IPS-NIHi11 (cell line): ENCODE measurements around the gene C11orf21.

ENCODE experiments used
- DNase-seq: peaks from one replicate; pipeline ENCODE4 v3.0.0; 2012; ENCODE audit warnings: mixed read lengths, low spot score

C11orf21 gene

DNA sequence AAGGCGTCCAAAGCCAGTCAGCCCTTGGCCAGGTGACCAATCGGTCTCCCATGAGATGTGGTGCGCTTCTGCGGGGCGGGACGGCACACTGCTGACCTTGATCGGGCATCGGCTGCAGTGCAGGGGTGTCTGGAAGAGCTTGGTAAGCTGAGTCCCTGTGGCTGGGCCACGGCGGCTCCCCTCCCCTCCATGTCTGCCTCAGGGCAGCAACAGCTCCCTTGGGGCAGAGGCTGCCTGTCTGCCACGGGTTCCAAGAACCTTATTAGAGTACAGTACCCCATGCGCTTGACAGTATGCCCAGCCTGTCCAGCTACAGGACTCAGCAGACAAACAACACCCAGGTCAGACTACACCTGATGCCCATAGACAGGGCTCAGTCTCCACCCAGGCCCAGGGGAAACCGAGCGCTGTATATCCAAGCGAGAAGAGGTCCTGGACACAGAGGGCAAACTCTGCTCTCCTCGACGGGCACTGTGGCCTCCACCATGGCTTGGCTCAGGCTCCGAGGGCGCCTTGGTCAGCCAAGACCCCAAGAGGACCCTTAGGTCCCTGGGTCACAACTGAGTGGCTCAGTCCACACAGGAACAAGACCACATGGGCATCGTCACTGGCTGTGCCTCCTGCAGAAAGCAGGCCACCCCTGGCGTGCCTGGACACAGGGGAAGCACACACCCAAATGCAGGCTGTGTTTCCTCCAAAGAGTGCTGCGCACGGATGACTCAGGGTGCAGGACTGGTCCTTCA is 19.0 kb upstream of the C11orf21 start:
- no peak for DNase-seq

DNA sequence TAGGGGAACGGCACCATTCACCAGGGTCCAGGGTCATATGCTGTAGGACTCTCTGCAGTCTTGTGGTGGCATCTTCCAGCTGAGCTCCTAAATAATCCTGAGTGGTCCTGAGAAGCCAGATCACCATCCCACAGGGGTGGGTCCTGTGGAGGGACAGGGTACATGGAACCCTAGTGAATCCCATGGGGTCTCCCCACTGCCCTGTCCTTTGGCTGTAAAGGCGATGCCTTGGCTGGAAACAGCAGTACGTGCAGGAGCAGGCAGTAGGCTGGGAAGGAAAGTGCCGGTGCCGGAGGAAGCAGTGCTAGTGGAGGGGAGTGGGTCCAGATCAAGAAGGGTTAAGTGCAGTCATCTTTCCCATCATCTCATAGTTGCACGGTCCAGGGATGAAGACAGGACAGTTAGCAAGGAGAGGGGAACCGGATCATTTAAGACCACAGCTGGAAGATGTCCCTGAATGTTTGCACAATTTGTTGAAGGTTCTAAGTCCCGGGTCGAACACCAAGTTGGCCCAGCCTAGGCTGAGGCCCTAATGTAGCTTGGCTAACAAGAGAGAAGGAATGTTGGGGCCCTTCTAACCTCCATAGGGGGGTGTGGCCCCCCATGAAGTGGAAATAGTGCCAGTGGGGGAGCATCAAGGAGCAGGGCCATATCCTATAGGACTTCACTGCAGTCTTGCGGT is 18.2 kb upstream of the C11orf21 start:
- no peak for DNase-seq

DNA sequence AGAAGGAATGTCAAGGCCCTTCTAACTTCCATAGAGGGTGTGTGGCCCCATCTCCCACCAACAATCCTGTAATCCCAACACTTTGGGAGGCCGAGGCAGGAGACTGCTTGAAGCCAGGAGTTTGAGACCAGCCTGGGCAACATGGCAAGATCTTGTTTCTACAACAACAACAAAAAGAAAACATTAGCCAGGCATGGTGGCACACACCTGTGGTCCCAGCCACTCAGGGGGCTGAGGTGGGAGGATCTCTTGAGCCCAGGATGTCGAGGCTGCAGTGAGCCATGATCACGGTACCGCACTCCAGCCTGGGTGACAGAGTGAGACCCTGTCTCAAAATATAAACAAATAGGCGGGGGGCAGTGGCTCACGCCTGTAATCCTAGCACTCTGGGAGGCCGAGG is 17.0 kb upstream of the C11orf21 start:
- DNase-seq = no peak

DNA sequence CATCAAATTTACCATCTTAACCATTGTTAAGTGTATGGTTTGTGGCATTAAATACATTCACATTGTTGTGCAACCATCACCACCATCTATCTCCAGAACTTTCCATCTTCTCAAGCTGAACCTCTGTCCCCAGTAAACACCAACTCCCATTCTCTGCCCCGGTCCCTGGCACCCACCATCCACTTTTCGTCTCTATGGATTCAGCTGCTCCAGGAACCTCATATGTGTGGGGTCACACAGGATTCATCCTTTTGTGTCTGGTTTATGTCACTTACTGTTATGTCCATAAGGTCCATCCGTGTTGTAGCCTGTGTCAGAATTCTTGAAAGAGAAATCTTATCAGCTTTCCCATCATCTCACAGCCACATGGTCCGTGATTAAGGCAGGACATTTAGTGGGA is 16.4 kb upstream of the C11orf21 start:
- DNase-seq = no peak

DNA sequence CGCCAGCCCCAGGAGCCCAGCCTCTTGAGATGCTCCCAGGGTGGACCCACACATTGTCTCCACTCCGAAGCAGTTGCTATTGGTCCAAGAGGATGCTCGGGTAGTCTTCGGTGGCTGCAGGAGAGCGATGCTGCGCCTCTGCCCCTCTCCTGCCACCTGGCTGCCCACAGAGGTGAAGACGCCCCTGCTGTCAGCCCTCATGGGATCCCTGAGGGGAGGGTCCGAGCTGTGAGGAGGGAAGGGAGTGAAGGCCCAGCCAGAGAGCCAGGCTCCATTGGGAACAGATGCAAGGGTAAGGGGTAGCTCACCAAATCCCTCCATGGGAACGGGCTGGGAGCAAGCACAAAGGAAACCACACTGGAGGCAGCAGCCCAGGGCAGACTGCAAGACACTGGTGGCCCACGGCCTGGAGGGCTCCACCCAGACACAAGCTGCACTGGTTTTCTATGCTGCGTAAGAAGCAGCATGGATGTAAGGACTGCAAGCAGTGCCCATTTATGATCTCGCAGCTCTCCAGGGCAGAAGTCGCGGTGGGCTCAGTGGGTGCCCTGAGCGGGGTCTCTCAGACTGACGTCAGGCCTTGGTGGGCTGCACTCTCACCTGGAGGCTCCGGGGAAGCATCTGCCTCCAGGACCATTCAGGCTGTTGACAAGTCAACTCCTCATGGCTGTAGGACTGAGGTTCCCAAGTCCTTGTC is 15.8 kb upstream of the C11orf21 start:
- no peak for DNase-seq

DNA sequence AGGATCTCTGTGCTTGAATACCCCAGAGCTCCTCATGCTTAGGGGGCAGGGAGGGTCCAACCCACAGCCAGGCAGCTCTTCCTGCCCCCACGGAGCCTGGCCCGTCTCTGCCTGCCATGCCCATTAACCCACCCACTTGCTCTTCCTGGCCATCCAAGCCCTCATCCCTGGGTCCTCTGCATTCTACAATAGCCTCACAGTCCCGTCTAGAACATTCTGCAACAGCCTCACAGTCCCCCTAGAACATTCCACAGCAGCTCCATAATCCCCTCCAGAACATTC is 15.2 kb upstream of the C11orf21 start:
- DNase-seq = no peak

DNA sequence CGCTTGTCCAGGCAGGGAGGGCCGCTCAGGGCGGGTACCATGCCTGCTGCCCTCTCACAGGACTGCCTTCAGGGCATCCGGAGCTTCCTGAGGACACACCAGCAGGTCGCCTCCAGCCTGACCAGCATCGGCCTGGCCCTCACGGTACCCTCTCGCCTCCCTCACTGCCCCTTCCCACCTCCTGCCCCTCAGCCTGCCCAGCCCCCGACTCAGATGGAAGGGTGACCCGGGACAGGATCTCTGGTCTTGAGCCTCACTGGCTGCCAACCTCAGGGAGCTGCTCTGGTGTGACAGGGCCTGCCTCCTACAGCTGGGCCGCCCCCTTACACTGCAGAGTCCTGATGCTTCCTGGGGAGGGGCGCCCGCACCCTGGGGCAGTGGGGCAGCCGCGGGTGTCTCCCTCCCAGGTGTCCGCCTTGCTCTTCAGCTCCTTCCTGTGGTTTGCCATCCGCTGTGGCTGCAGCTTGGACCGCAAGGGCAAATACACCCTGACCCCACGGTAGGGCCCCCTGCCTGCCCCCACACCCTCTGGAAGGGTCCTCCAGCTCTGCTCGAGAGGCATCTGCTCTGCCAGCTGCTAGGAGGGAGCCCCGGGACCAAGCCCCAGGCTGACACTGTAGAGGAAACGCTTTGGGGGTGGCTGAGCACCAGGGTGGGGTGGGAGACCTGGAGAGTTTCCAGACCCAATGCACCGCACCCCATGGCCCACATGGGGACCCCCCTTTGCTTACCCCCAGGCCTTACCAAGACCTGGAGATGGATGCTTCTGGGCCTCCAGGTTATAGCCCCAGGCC is 14.6 kb upstream of the C11orf21 start:
- DNase-seq = no peak

DNA sequence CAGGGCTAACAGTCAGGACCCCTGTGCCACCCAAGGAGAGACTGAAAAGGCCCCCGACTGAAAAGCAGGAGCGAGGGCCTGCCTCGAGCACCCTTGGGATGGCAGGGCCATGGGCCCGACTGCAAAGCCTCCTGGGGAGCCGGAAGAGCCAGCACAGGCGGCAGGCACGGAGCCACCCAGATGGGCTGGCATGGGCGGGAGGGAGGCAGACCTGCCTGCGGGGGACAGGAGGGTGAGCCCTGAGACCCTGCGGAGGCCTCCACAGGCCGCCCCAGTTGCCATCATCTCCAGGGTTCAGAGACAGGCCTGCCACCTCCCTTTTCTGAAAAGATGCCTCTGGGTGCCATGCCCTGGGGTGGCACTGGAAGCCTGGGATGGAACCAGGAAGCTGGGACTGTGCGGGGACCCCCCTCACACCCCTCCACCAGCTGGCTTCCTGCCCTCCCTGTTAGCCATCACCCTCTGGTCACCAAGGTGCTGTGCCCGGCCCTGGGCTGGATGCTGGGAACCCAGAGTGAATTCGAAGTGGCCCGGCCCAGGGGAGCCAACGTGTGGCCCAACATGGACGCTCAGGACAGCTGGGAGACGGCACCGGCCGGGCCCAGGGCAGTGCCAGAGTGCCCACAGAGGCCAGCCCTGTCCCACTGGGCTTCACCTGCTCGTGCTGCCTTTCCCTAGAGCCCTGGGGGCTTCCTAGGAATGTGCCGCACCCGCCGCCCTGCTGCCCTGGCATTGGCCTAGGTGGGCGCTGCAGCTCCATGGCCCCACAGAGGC is 13.9 kb upstream of the C11orf21 start:
- DNase-seq = no peak

DNA sequence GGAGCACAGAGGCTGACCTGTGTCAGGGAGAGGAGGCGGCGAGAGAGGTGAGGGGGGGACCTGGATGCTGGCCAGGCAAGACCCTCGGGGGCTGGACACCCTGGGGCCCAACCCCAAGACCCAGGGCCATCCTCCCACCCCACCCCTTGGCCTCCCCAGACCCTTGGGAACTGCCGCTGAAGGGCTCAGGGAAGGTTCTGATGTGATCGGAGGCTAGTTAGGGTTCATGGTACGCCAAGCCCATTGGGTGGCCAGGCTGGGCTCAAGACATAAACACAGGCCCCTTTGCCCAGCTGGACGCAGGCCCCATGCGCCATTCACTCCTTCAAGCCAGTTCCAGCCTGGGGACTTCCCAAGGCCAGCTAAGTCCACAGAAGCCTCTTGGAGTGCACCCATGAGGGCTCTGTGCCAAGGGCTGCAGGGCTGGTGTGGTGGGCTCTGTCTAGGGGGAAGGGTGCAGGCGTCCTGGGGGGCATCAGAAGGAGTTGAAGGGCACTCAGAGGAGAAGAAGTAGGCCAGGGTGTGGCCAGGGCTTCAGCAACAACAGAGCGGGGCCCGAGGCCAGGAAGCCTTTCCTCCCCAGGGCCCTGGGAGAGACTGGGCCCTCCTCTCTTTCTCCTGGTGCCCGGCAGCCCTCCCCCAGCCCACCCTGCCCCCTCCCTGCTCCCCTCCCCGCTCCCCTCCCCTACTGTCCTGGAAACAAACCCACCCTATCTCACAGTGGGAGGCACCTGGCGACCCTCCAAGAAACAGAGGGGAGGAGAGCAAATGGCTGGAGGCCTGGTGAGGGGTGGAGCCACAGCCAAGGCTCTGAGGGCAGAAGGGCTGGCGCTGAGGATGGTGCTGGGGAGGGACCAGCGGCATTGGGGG is 13.0 kb upstream of the C11orf21 start:
- no peak for DNase-seq

DNA sequence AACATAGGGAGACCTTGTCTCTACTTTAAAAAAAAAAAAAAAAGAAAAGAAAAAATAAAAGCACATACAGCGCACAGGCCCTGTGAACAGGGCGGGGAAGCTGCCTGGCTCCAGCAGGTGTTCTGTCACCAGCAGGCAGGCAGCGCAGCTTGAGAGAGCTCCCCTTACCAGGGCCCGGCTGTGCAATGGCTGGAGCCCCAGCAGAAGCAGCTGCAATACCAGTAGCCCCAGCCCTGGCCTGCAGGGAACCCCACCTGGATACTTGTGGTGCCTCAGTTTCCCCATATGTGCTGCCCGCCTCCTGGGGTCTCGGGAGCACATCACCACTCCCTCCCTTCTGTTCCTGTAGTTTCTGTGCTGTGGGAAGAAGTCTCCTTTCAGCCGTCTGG is 12.4 kb upstream of the C11orf21 start:
- no peak for DNase-seq

DNA sequence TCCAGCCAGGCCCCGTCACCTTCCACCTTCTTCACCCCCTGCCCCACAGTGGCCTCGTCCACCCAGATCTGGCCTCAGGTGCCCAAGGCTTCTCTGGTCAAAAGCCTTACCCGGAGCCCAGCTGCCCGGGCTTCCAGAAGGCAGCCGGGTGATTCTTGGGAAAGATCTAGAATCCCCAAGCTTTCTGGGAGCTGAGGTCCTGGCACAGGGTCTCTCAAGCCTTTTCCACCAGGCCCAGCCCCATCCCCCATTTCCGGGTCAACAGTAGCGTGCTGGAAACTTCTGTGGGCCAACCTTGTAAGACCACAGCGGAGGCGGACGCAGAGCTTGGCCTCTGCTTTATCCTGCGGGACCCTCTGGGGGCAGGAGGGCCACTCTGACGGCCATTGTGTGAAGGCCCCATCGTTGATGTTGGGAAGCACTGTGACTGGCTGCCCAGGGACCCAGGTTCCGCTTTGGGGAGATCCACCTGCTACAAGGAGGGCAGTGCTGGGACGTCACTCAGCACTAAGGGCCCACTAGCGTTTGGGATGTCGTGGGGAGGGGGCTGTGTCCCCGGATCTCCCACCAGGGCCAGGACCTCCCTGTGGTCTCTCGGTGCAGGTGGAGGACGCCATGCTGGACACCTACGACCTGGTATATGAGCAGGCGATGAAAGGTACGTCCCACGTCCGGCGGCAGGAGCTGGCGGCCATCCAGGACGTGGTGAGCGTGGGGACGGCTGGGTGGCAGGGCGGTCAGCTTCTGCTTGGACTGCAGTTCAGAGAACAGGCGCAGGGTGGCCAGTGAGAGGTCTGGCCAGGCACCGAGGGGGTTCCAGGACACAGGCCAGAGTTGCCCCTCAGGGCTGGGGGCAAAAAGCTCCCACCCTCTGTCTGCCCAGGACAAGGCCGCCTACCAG is 11.6 kb upstream of the C11orf21 start:
- DNase-seq = no peak

DNA sequence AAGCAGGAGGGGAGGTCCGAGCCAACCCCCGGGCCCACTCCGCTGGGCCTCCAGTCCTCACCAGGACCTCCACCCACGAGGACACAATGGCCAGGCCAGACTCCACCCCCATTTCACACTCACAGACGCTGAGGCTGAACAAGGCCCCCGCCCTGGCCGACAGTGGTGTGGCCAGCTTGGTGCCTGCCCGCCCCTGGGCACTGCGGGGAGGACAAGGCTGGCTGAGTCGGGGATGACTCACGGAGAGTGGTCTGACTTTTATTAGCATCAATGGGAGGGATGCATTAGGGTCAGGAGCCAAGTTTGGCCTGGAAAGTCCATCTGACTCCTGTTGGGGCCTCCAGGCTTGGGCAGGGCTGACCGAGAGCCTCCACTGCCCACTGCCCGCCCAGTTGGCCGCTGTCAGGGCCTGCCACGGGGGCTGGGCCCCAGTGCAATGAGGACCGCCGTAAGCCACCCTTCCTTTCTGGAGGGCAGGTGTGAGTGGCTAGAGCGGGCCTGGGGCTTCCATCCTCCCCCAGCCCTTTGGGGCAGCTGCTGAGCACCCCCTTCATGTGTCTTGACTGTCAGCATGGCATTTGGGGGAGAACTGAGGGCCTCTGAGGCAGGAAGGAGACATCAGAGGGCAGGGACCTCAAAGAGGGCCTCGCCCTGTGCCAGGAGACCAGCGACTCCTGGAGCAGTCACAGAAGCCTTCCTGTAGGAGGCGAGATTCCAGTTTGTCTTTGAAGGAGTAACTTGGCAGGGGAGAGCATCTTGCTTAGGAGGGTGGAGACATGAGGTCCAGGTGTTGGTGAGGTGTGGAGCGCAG is 10.7 kb upstream of the C11orf21 start:
- no peak for DNase-seq

DNA sequence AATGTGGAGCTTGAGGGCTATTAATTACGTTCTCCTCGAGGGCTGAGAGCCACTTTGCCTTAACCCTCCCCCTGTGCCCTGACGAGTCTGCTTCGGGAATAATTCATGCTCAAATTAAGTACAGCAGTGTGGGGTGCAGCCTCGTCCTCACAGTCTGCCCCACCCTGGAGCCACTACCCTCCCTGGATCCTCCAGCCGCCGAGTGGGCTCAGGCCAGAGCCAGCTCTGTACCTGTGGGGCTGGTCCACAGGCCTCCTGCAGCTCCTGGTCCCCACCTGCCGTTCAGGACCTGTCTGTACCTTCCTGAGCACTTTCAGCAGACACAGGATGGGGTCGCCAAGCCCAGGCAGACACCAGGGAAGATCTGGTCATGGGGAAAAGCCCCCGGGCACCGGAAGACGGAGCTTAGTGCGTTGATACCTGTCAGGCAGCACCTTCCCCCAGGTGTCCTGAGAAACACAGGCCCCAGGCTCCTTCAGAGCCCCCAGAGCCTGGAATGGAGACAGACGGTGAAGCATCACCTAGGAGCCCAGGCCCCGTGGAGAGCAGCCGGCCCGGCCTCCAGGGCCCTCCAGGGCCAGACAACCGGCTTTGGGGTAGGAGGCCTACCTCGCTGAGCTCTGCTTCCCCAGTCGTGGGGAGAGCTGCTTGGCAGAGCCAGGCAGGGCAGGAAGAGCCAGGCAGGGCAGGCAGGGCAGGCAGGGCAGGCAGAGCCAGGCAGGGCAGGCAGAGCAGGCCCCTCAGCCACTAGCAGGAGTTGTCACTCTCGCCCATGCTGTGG is 9.8 kb upstream of the C11orf21 start:
- no peak for DNase-seq

DNA sequence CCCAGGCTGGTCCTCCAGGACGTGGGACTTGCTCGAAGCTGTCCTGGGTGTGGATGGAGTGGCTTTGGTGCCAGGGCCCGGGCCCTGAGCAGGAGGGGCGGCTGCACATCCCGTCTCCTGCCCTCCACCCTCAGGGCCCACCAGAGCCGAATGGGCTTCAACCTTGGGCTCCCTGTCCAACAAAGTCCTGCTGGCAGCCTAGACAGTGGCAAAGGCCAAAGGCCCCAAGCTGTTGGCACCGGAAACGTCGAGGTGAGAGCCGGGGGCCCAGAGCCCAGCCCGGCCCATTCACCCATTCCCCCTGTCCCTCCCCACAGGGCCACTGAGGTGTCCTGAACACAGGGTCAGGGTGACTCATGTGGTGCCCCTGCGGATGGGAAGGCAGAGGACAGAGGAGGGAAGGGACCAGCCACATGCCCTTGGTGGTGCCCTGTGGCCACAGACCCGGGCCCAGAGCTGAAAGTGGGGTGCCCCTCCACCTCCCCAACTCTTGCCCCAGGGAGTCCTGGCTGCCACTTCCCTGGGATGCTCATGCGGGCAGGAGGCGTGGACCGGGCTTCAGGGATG is 9.2 kb upstream of the C11orf21 start:
- DNase-seq = no peak

DNA sequence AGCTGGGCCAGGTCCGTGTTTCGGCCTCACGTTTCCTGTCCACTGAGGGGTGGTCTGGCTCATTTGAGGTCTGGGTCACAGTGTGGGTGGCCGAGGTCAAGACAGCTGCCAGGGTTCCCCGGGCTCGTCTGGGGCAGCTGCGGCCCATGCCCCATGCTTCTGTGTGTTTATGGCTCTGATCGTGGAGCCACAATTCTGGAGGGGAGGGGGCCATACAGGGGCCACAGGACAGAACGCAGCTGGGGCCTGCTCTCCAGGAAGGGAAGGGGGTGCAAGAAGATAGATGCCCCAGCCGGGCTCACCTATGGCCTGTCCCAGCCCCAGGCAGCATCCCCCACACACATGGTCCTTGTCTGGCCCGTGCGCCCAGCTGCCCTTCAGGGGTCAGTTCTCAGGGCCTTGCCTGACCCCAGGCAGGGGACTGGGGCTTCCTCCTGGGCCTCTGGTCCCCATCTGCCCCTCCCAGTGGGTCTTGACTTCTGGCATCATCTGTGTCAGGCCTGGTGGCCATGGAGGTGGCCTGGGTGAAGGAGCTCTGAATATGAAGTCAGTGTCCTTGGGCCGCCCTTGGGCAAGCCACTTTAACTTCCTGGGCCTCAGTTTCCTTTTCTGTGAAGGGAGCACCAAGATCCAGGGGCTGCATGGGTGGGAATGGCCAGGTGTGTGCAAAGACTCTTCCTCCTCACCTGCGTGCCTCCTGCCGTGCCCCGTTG is 8.5 kb upstream of the C11orf21 start:
- no peak for DNase-seq

DNA sequence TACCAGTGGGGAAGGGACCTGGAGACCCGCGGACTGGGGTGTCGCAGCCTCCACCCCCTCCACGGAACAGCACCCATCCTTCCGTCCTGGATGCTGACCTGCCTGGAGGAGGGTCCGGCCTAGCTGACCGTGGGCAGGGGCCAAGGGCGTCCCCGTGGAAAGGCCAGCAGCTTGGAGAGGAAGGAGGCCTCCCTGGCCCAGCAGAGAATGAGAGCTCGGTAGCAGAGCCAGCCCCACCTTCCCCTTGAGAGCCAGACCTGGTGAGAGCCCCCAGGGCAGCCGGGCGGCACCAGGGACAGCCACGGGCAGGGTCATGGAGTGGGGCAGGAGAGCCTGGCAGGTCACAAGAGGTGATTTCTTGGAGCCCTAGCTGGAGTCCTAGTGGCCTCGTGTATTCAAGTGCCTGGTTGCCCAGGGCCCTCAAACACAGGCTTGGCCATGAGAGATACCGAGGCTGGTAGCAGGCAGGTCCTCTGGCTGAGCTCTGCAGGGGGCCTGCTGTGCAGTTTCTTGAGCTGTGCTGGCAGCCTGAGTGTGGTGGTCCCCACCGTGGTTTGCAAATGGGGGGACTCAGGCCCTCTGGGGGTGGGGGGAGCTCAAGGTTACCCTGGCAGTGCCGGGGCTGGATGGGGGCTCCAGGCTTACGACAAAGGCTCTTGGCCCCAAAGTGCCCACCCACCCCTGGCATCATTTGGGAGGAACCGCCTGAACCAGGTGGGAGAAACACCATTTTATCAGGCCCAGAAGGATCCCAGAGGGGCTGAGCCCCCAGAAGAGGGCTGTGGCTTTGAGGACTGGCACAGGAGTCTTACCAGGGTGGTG is 7.7 kb upstream of the C11orf21 start:
- DNase-seq = no peak
